Daoy (cell line): ENCODE data around the gene ESRRG. TPM values are rescaled to one million over a fixed set of nuclear protein-coding genes. Genes with fewer than 3 reads are reported as not detected.
"Not testable (repeated sequence)": the region's sequence is repeated elsewhere in the genome, so short reads cannot be mapped to it uniquely, and the experiment has no call there.

ENCODE experiments used
- DNase-seq: peaks from one replicate; pipeline ENCODE4 v3.0.0-alpha.2; 2015; ENCODE audit warnings: low read depth
- total RNA-seq: library from RNA; depleted of rRNA; stranded (reverse); fragments of >200 nt; shearing (Covaris generic); gene quantifications from 2 replicates; pipeline ENCODE4 v1.2.3, GENCODE V29; 2014

The ESRRG gene
- total RNA-seq, 1 experiment from 2014 or later = 0.17 TPM

DNA sequence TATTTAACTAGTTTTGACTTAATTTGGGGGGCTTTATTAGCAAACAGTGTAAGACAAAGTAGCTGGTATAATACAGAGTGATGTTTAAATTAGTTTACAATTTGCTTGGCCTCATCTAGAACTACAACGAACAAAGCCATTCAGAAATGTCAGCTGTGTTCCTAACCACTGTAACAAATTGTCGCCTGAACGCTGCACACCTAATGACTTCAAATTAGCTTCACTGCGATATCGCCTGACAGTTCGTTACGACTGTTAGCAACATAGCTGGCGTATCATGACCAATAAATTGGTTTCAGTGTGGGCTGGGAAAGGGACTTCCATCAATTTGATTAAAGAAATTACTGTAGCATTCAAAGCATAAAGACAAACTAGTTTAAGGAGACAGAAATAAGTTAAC lies 160.1 kb downstream of the ESRRG start:
- no peak for DNase-seq

DNA sequence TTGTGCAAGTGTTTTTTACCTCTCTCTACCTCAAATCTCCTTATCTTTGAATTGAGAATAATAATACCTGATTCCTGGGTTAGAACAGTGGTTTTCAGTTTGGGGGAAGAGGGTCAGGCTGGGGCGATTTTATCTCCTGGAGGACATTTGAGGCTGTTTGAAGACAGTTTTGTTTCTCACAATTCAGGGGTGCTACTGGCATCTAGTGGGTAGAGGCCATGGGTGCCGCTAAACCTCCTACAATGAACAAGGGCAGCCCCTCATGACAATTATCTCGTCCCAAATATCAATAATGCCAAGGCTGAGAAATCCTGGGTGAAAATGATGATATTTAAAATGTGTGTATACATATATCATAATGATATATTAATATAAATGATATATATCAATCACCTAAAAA lies 160.8 kb downstream of the ESRRG start:
- no peak for DNase-seq

DNA sequence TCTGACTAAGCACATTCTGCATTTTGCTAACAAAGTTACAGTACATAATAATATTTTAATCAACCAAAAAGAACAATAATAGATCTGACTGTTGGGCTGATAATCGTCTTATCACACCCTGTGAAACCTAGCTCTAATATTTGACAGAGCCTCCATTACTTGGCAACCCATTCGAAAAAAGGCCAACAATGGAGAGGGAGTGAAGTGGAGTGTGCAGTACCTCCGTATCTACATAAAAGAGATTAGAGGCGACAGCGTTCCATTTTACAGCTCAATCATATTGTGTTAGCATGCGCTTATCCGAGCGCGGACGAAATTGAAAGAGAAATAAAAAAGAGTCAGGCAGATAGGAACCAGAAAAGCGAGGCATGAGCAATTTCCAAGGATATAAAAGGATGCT lies 162.7 kb downstream of the ESRRG start:
- no peak for DNase-seq

DNA sequence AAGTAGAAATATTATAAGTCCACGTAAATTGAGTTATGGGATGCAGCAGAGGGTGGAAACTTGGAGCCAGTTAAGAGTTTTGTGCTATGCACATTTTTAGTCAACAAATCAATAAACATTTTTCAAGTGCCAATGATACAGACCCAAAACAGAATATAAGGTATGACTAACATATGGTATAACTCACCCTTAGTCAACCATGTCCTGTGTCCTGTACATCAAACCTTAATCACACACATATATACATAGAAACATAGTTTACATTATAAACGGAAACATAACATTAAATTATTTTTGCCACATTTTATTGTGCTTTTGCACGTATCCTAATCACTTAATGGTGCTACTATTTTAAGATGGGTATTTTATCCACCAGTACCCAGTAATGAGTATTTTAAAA lies 163.9 kb downstream of the ESRRG start:
- no peak for DNase-seq

DNA sequence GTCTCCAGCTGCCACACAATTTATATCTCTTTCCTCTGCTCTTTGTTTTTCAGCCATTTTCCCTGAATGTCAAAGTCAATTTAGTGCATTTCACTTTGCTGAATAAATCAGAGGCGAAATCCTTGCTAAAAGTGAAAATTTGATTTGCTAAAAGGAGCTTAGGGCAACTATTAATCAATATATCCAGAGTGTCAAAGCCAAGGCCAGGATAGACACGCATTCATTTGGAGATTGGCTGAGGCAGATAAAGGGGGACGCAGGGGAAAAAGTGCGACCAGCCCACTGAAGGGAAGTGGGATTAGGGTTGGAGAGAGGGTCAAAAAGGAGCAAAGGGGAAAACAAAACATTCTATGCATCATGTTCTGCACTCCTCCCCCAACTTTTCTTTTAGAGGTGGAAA lies 167.6 kb downstream of the ESRRG start:
- DNase-seq = no peak

DNA sequence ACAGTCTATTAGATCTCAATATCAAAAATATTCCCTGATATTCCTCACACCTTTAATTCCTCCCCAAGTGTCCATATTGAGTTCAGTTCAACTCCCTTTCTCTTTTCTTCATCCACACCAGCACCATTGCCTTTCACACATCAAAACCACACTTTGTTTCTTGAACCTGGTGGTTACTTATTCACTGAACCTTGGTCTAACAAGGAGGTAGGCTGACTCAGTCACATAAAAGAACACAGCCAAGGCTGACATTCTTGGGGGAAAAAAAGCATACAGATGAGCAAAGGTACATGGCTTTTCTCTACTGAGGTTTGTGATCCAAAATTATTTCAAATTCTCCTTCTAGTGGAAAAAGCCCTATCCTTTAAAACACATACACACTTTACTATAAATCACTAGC lies 168.3 kb downstream of the ESRRG start:
- no peak for DNase-seq

DNA sequence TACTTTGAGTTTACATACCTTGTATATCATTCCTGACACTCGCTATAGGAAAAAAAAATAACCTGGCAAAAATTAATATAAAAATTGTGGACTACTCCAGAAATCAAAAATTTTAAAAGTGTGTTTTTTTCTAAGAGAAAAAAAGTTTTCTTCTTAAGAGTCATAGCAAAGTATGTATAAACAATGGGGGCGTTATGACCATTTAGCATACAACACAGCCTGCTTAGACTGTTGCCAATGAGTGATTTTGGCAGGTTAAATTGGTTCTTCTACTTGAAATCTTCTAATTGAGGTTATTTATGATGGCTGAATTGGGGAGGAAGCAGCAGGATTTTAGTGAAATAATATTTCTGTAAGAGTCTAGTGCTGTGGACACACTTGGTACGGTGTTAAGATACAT lies 169.5 kb downstream of the ESRRG start:
- no peak for DNase-seq

DNA sequence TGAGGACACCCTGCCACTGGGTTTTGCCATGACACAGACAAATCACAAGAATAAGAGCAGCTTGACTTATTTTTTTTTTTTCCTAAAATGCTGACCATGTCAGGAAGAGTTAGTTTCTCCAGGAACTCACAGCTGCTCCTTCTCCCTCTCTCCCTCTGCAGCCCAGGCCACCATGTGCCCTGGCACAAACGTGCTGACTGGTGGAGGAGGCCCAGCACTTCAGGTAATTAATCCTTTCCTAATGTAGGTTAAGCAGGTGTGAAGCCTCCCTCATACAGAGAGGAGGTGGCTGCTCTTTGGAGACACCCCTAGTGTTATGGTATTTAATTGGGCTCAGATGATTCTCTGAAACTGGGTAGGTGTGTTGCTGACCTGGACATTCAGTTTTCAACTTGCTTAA lies 170.2 kb downstream of the ESRRG start:
- no peak for DNase-seq

DNA sequence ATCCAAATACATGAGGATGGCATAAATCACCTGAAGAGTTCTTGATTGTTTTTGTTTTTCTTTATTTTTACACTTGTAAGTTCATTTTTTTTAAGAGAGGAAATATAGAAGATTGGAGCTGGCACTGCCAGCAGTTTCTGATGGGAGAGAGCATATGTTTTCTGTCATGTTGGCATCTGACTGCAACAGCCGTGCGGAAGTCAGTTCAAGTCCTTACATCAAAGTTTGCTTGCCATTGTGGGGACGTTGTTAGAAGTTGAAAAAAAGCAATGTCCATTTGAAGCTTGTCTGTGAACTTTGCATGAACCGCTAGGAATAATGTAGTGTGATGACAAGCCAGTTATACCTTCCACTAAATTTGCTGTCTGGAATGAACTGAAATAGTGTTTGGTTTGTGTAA lies 173.4 kb downstream of the ESRRG start:
- DNase-seq = no peak

DNA sequence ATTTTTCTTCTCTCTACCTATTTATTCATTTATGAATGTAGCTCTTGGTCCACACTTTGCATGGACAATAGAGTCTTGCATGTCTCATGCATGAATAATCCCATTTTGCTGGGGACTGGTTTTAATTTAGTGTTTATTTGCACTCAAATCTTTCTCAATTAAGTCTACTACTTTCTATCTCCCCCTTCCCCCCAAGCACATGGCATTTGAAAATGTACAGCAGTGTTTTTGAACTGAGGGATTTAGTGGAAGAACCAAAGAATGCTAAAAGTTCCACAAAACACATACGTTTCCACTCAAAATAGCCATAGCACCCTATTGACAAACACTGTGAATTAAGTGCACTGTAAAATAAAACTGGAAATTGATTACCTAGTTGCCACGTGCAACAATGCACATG lies 180.5 kb downstream of the ESRRG start:
- no peak for DNase-seq

DNA sequence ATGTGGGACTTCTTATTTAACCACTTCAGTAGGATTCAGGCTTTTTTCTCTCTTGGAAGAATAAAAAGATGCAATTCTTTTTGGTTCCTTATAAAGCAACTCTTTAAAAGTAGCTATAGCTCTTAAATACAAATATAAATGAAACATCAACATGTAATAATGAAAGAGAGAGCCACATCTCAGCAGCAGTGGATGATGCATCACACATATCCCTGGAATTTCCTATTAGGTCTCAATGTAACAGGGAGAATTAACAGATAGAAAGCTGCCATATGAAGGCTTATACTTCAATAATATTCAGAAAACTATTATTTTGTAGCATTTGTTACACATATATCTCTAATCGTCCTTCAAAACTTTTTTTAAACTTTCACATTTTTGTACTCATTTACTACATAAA lies 181.0 kb downstream of the ESRRG start:
- DNase-seq = no peak

DNA sequence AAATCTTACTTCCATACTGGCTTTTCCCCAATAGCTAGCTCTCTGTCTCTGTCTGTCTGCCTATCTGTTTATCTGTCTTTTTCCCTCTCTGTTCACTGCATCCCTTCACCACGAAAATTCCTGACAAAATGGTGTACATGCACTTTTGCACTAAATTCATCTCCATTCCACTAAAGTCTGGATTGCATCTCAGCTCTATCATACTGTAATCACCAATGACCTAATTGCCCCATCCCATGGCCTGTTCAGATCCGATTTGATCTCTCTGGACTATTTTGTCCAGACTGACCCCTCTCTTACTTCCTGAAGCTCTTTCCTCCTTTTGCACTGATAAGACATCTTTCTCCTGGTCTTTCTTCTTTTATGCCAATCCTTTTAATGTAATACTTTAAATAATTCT lies 187.5 kb downstream of the ESRRG start:
- DNase-seq = no peak

DNA sequence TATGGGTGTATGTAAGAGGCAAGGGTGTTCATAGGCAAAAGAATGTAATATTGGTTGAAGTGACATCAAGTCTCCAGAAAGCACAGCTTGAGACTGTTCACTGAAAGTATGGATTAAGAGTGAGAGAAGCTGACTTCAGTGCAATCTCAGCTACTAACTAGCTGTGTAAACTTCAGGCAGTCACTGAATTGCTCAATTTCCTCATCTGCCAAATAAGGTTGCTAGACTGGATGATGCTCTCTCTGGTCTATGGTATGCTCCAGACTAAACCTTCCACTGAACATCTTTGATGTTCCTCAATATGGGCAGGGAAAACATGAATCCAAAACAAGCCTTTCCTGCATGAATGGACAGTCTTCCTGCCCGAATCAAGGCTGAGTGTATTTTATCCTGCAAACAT lies 188.2 kb downstream of the ESRRG start:
- DNase-seq = no peak

DNA sequence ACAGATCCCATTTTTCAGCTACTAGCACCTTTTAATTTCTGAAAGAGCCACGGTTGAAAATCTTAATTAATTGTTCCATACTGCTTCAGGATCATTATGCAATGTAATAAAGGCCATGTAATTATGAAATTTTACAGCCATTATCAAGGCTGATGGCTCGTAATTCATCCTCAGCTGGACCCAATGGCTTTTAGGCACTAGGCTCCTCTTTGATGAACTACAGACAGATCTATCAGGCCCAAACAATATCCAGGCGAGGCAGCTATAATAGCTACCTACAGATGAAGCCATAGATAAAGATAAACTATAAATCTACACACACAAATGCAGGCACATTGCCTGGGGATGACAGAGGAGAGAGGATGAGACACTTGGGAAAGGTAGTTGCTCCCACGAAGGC lies 189.5 kb downstream of the ESRRG start:
- no peak for DNase-seq

DNA sequence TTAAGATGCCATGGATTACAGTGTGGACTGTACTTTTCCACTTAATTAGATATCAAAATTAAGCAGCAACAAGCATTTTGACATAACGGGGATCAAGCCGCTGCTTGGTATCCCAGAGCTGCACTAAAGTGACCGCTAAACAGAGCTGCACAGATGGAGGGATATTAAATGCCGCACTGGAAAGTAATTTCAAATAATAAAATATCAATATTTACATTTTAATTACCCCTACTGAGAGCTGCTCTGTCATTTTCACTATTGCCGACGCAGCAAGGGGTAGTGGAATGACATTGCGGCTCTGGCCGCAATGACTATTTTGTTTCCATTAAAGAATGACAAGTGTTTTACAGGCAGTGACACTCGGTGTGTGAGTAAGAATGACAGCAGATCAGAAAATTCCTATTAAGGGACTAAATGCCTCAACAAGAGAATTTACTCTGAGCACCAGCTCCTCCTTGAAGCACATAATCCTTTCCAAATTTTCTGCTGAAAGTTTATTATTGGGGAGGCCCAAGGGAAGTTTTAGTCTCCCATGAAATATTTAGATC lies 190.9 kb downstream of the ESRRG start:
- no peak for DNase-seq

DNA sequence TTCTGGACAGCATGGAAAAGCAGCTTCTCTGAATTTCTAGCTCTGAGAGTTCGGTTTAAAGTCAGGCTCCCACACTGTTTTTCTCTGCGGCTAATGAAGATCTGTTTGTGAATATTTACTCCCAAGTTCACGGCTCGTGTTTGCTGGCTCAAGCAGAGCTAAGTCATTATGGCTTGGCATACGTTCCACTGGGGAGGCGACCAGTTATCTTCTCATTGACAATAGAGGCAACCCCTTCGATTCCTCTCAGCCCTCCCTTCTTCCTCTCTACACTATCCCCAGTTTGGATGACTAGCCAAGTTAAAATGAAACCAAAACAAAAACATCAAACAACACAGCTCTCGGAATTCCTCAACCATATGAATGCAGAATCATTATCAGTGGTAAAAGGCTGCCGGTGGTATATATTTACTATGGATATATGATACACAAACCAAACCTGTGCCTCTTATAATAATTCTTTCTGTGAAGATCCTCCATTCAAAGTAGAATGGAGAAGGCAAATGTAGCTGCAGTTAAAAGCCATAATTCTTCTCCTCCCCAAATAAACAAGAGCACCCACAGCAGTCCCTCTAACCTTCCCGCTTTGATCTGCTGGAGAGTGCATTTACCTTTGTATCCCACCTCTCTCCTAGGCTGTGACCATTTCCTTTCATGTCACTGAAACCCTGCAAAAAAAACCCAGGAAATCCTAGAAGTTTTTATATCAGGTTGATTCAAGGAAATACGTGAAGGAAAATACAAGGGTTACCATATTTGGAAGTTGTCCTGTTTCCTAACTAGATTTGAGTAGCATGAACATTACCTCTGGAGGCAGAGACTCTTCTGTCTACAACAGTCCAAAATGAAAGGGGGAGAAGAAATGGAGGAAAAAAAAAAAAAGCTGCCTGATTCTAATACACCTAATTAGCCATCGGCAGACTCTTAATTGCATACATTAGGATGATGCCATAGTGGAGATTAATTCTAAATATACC lies 191.7 kb downstream of the ESRRG start:
- peak; percentile 16 for DNase-seq

DNA sequence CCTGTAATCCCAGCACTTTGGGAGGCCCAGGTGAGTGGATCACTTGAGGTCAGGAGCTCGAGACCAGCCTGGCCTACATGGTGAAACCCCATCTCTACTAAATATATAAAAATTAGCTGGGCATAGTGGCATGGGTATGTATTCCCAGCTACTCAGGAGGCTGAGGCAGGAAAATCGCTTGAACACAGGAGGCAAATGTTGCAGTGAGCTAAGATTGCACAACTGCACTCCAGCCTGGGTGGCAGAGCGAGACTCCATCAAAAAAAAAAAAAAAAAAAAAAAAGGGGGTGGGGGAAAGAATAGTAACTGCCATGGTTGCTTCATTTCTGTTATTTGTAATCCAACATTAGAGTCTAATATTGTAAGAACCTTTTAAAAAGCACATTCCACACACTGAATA lies 193.4 kb downstream of the ESRRG start:
- DNase-seq = not testable (repeated sequence)

DNA sequence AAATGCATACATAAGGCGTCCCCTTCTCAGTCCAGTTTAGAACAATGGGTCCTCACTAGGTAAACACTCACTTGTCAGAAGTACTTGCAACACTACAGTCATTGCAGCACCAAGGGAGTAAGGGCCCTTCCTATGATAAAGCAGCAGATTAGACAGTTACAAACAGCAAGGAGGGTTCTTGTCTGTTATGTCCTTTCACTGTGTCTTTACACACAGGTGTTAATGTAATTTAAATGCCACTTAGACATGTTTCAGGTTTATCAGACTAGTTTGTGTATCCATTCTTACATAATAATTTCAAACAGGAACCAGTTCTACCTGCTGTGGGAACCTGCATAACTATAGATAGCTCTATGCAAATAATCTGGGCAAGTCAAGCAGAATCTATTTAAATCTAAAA lies 194.4 kb downstream of the ESRRG start:
- no peak for DNase-seq

DNA sequence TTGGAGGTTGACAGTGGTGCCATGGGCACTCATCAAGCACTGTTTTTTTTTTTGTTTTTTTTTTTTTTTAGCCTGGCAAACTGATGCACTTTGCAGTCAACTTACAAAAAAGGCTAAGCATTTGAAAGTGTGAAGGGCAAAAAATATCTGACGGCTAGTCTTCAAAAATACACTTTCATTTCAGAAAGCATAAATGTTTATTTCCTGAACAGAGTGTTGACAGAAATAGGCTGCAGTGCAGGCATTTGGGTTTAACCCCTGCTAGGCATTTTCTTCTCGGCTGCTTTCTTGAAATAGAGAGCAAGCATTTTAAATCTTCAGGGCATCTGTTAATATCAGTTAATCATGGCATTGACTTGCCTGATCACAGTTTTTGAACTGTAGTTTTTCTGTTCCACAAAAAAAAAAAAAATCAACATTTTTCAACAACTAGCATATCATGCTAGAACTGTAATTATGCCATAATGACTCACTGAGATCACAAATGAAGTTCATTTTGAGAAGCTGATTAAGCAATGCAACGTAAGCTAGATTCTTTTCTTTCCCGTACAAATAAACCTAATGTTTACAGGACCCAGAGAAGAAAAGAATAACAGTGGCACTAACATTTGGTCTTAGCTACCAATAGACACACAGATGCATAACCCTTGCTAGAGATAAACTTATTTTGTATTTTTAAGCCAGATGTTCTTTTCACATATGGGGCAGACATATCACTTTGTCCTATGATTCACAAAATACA lies 199.6 kb downstream of the ESRRG start:
- DNase-seq = no peak

DNA sequence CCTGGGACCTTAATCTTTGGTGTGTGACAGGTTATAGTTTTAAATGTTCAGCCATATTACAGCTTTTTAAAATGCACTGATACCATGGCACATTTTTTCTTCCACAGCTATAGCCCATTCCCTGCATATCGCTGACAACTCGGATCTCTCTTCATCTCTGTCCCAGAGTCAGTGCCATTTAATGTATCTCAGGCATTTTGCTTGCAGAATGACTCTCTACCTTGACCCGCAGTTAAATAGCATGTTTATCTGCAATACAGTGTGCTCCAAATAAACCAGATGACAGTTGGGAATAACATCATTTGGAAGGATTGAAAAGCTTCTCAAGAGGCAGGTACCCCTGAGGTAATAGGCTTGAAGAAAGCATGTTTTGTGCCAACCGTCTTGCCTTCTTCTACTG lies 200.2 kb downstream of the ESRRG start:
- no peak for DNase-seq

DNA sequence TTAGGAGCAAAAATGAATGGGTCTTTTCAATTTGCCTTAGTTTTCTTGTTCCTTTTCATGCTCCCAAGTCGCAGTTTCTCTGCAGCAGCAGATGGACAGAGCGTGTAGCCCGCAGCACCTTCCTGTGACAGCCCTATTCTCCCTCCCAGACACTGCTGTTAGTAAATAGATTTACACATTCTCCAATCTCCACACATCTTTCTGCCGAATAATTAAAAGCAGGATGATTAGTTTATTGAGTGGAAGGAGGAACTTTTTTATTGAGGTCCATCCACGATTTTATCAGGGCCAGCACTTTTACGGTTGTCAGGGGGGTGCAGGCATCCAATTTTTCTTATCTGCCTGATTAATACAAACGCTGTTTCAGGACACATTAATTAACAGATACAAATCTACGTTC lies 201.8 kb downstream of the ESRRG start:
- DNase-seq = no peak

DNA sequence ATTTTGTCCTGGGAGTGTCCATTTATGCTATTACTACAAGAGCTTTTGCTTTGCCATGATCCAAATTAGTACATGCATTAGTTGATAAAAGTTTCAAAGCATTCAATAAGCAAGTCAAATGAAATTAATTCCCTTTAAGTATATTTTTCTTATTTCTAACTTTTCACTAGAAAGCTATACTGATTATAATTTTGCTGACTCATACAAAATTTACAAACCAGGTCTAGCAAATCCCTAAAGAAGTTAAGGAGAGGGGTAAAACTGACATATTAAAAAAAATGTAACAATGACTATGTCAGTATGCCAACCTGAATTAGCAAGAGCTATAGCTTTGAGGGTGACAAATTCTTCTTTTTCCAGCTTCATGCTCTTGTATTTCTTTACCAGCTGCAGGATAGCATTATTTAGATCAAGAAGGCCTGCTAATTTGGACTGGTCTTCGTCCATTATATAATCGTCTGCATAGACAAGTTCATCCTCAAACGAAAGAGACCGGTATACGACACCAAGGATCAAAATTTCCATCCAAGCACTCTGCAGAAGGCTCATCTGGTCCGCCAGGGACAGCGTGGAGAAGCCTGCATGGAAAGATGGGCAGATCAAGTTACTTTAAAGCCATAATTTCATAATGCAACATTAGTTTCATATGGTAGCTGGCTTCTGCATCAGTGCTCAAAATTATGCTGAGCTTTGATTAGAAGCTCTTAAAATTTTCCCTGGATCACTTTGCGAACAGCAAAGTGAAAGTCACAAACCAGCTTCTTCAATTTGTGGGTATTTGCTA lies 204.2 kb downstream of the ESRRG start:
- no peak for DNase-seq
